Astrocyte (in vitro differentiated cells and primary cell): ENCODE measurements around the gene FER1L5. TPM values are rescaled to one million over a fixed set of nuclear protein-coding genes. Genes with fewer than 3 reads are reported as not detected.
A peak's percentile ranks its signal among the peaks of the same experiment; 100 is the strongest.

Source experiments
- DNase-seq: peaks from one replicate; pipeline ENCODE4 v3.0.0-alpha.2; 2010; ENCODE audit warnings: low read depth
- FAIRE-seq: peaks from 2 replicates; lab custom pipeline; 2011; peaks lifted over from hg19 to GRCh38; lab: Jason Lieb, UNC
- H2AFZ ChIP-seq: 2 replicates; pipeline ENCODE4 v1.6.0; 2012; ENCODE audit warnings: low read depth, low read length, inconsistent platforms
- H3K27ac ChIP-seq: 2 replicates; pipeline ENCODE4 v1.5.1; 2011; ENCODE audit warnings: low read depth, low read length, inconsistent platforms
- H3K27me3 ChIP-seq: 2 replicates; pipeline ENCODE4 v1.6.0; 2011; ENCODE audit warnings: low read length, inconsistent platforms; ENCODE audit not compliant: insufficient read depth
- H3K36me3 ChIP-seq: 2 replicates; pipeline ENCODE4 v1.5.1; 2011; ENCODE audit warnings: low read length, inconsistent platforms; ENCODE audit not compliant: insufficient read depth
- H3K4me1 ChIP-seq: 2 replicates; pipeline ENCODE4 v1.5.1; 2011; ENCODE audit warnings: low read length, inconsistent platforms; ENCODE audit not compliant: insufficient read depth
- H3K4me2 ChIP-seq: 2 replicates; pipeline ENCODE4 v1.6.0; 2012; ENCODE audit warnings: low read length, inconsistent platforms
- H3K4me3 ChIP-seq: 2 replicates; pipeline ENCODE4 v1.5.1; 2011; ENCODE audit warnings: low read depth, mild to moderate bottlenecking, low read length, inconsistent platforms; ENCODE audit not compliant: insufficient read depth
- H3K79me2 ChIP-seq: 2 replicates; pipeline ENCODE4 v1.6.0; 2012; ENCODE audit warnings: mild to moderate bottlenecking, low read length, inconsistent platforms; ENCODE audit not compliant: insufficient read depth
- H3K9ac ChIP-seq: 2 replicates; pipeline ENCODE4 v1.6.0; 2012; ENCODE audit warnings: mild to moderate bottlenecking, low read length, inconsistent platforms
- H3K9me3 ChIP-seq: 2 replicates; pipeline ENCODE4 v1.5.1; 2012; ENCODE audit warnings: low read depth, mild to moderate bottlenecking, low read length, inconsistent platforms; ENCODE audit not compliant: insufficient read depth
- H4K20me1 ChIP-seq: 2 replicates; pipeline ENCODE4 v1.6.0; 2012; ENCODE audit warnings: low read length, inconsistent platforms; ENCODE audit not compliant: insufficient read depth
- H3K27ac Mint-ChIP-seq: one replicate; pipeline ENCODE4 v1.8.0; 2021; ENCODE audit warnings: mild to moderate bottlenecking, mixed read lengths; ENCODE audit not compliant: unreplicated experiment
- H3K27me3 Mint-ChIP-seq: one replicate; pipeline ENCODE4 v1.8.0; 2021; ENCODE audit warnings: low read depth, mixed read lengths; ENCODE audit not compliant: unreplicated experiment
- H3K36me3 Mint-ChIP-seq: one replicate; pipeline ENCODE4 v1.8.0; 2021; ENCODE audit warnings: low read depth, mixed read lengths; ENCODE audit not compliant: unreplicated experiment
- H3K4me1 Mint-ChIP-seq: one replicate; pipeline ENCODE4 v1.8.0; 2021; ENCODE audit warnings: low read depth, mixed read lengths; ENCODE audit not compliant: unreplicated experiment
- H3K4me3 Mint-ChIP-seq: one replicate; pipeline ENCODE4 v1.8.0; 2021; ENCODE audit warnings: mild to moderate bottlenecking, moderate library complexity, mixed read lengths; ENCODE audit not compliant: unreplicated experiment
- H3K9me3 Mint-ChIP-seq: one replicate; pipeline ENCODE4 v1.8.0; 2021; ENCODE audit warnings: mild to moderate bottlenecking, mixed read lengths; ENCODE audit not compliant: unreplicated experiment
- EZH2 ChIP-seq: IDR thresholded peaks from 2 replicates; pipeline ENCODE4 v1.6.1; 2012; ENCODE audit warnings: mild to moderate bottlenecking, low read length, inconsistent platforms; ENCODE audit not compliant: insufficient read depth
- total RNA-seq: library from RNA; stranded (reverse); gene quantifications from 2 replicates; pipeline ENCODE4 v1.2.1, GENCODE V29; 2021
- TF ChIP-seq, protein P1 (sequence below): IDR thresholded peaks from 2 replicates; pipeline ENCODE4 v1.5.1; 2011; ENCODE audit warnings: low read depth, mild to moderate bottlenecking, inconsistent platforms, low read length, moderate library complexity; ENCODE audit not compliant: insufficient read depth

Gene FER1L5
- total RNA-seq, 1 donor from 2014 or later: 0.16 TPM

DNA sequence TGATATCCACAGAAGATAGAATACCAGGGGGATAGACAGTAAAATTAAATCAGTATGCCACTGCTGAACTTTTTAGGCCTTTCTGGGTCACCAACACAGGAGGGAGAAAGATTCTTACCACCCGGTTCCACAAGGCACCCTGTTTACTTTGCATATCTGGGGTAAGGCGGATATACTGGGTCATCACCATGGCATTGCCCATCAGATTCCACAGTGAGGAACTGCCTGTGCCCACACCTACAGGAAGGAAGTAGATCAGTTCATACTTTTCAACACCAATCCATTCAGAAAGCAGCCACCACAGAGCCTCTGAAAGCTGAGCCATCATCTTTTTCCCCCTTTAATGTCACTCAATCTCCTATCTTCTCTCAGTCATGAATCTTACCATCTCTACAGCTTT lies 95.3 kb downstream of the FER1L5 start:
- Mint-ChIP-seq H3K4me3 (no peak overlapping the region), H3K36me3 (peaks cover 11% of the 10 kb centered on the region), H3K27me3 (no peaks in the 10 kb centered on the region), H3K4me1 (peaks cover 12% of the 10 kb centered on the region), H3K27ac (no peak overlapping the region), H3K9me3 (no peaks in the 10 kb centered on the region)
- DNase-seq (no peak), FAIRE-seq (no peak)
- Histone ChIP-seq H3K27me3 (no peaks in the 10 kb centered on the region), H3K79me2 (peaks cover 22% of the 10 kb centered on the region), H4K20me1 (peaks cover 10% of the 10 kb centered on the region), H3K9me3 (no peaks in the 10 kb centered on the region), H3K27ac (no peak overlapping the region), H2AFZ (no peak overlapping the region), H3K9ac (no peak overlapping the region), H3K36me3 (peaks cover 20% of the 10 kb centered on the region), H3K4me2 (no peak overlapping the region), H3K4me3 (no peak overlapping the region), H3K4me1 (peaks cover 11% of the 10 kb centered on the region)
- no peak for TF ChIP-seq EZH2
- TF ChIP-seq, protein P1, sequence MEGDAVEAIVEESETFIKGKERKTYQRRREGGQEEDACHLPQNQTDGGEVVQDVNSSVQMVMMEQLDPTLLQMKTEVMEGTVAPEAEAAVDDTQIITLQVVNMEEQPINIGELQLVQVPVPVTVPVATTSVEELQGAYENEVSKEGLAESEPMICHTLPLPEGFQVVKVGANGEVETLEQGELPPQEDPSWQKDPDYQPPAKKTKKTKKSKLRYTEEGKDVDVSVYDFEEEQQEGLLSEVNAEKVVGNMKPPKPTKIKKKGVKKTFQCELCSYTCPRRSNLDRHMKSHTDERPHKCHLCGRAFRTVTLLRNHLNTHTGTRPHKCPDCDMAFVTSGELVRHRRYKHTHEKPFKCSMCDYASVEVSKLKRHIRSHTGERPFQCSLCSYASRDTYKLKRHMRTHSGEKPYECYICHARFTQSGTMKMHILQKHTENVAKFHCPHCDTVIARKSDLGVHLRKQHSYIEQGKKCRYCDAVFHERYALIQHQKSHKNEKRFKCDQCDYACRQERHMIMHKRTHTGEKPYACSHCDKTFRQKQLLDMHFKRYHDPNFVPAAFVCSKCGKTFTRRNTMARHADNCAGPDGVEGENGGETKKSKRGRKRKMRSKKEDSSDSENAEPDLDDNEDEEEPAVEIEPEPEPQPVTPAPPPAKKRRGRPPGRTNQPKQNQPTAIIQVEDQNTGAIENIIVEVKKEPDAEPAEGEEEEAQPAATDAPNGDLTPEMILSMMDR: no peak

DNA sequence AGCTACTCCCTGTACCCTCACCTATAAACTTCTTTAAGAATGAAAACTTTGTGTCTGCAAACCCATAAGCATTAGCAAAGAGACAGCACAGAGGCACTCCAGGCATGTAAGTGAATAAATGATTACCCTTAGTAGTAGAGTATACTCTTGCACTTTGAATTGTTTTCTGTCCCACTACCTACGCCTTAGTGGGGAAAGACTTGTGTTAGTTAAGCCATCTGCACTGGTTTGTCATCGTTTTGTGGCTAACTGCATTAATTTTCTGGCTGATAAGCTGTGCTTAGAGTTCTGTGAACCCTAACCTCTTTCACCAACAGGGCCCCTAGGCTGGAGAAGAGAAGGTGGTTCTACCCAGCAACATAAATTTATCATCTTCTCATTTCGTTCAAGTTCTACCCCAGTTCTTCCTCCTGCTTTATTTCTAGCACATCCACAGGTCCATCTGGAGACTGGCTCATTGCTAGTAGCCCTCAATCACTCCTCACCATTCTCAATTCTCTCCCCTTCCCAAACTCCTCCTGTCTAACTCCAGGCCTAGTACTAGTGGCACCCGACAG lies 96.6 kb downstream of the FER1L5 start:
- peaks cover 12% of the 10 kb centered on the region for H3K4me1 Mint-ChIP-seq
- peak overlapping the region; percentile 86 for H3K4me2 ChIP-seq
- H3K4me3 ChIP-seq: peak overlapping the region; percentile 79
- H4K20me1 ChIP-seq: peaks cover 10% of the 10 kb centered on the region
- H3K27me3 Mint-ChIP-seq: no peaks in the 10 kb centered on the region
- H3K4me1 ChIP-seq: peaks cover 11% of the 10 kb centered on the region
- TF ChIP-seq, protein P1: no peak
- TF ChIP-seq EZH2: no peak
- H3K36me3 Mint-ChIP-seq: peaks cover 7% of the 10 kb centered on the region
- H3K4me3 Mint-ChIP-seq: peak overlapping the region; percentile 97
- H3K9ac ChIP-seq: peak overlapping the region; percentile 86
- H3K9me3 ChIP-seq: no peaks in the 10 kb centered on the region
- no peak for FAIRE-seq
- H3K27ac Mint-ChIP-seq: peak overlapping the region; percentile 93
- no peaks in the 10 kb centered on the region for H3K27me3 ChIP-seq
- no peak for DNase-seq
- peak overlapping the region; percentile 86 for H2AFZ ChIP-seq
- peaks cover 22% of the 10 kb centered on the region for H3K79me2 ChIP-seq
- no peaks in the 10 kb centered on the region for H3K9me3 Mint-ChIP-seq
- H3K36me3 ChIP-seq: peaks cover 8% of the 10 kb centered on the region
- peak overlapping the region; percentile 51 for H3K27ac ChIP-seq
